OCI-LY1 (cell line): ENCODE results near the gene NCOA4.

Source experiments
- H2AFZ ChIP-seq: fragments of 200-600 bp; sonication (generic), shearing (Covaris generic); 2 replicates; pipeline ENCODE4 v1.6.0; 2014; ENCODE audit warnings: antibody characterized with exemption, mild to moderate bottlenecking, low read length
- H3F3A ChIP-seq: fragments of 200-600 bp; sonication (generic), shearing (Covaris generic); 2 replicates; pipeline ENCODE4 v1.6.0; 2014; ENCODE audit warnings: mild to moderate bottlenecking, antibody characterized with exemption, low read length, moderate library complexity; ENCODE audit not compliant: insufficient read depth
- H3K27ac ChIP-seq: fragments of 200-600 bp; sonication (generic); 2 replicates; pipeline ENCODE4 v1.5.1; 2014; ENCODE audit warnings: low read length, mixed run types, mild to moderate bottlenecking, low read depth; ENCODE audit not compliant: poor library complexity, severe bottlenecking
- H3K27me3 ChIP-seq: fragments of 200-600 bp; sonication (generic); 2 replicates; pipeline ENCODE4 v1.6.0; 2014; ENCODE audit warnings: antibody characterized with exemption, mild to moderate bottlenecking, low read length, moderate library complexity; ENCODE audit not compliant: insufficient read depth
- H3K36me3 ChIP-seq: fragments of 200-600 bp; sonication (generic); 2 replicates; pipeline ENCODE4 v1.6.1; 2014; ENCODE audit warnings: mild to moderate bottlenecking, antibody characterized with exemption, low read length, moderate library complexity, mixed read lengths; ENCODE audit not compliant: insufficient read depth
- H3K4me1 ChIP-seq: fragments of 200-600 bp; sonication (generic); 2 replicates; pipeline ENCODE4 v1.5.1; 2014; ENCODE audit warnings: mild to moderate bottlenecking, low read length, moderate library complexity; ENCODE audit not compliant: insufficient read depth, severe bottlenecking
- H3K4me2 ChIP-seq: fragments of 200-600 bp; sonication (generic), shearing (Covaris generic); 2 replicates; pipeline ENCODE4 v1.6.1; 2014; ENCODE audit warnings: low read length
- H3K4me3 ChIP-seq: fragments of 200-600 bp; sonication (generic); 2 replicates; pipeline ENCODE4 v1.5.1; 2014; ENCODE audit warnings: low read length, low read depth, mild to moderate bottlenecking, mixed read lengths; ENCODE audit not compliant: poor library complexity, severe bottlenecking
- H3K79me2 ChIP-seq: fragments of 200-600 bp; shearing (Covaris generic); 2 replicates; pipeline ENCODE4 v1.6.1; 2016; ENCODE audit warnings: mixed run types, low read length, mixed read lengths; ENCODE audit not compliant: insufficient read depth
- H3K9ac ChIP-seq: fragments of 200-600 bp; sonication (generic), shearing (Covaris generic); 2 replicates; pipeline ENCODE4 v1.6.1; 2014; ENCODE audit warnings: mild to moderate bottlenecking, low read length, mixed read lengths
- H3K9me2 ChIP-seq: fragments of 200-600 bp; sonication (generic), shearing (Covaris generic); 2 replicates; pipeline ENCODE4 v1.6.1; 2014; ENCODE audit warnings: low read depth, mild to moderate bottlenecking, low read length, mixed read lengths
- H3K9me3 ChIP-seq: fragments of 200-600 bp; shearing (Covaris generic); 2 replicates; pipeline ENCODE4 v1.6.1; 2014; ENCODE audit warnings: low read length, mixed read lengths
- H4K20me1 ChIP-seq: fragments of 200-600 bp; sonication (generic), shearing (Covaris generic); 2 replicates; pipeline ENCODE4 v1.6.0; 2016; ENCODE audit warnings: mild to moderate bottlenecking, low read length; ENCODE audit not compliant: insufficient read depth
- CTCF ChIP-seq: fragments of 200-600 bp; sonication (generic), shearing (Covaris generic); IDR thresholded peaks from 2 replicates; pipeline ENCODE4 v1.5.1; 2017; ENCODE audit warnings: mild to moderate bottlenecking, antibody characterized with exemption, low read length, moderate library complexity, mixed read lengths
- EZH2 ChIP-seq: fragments of 200-600 bp; sonication (generic), shearing (Covaris generic); IDR thresholded peaks from 2 replicates; pipeline ENCODE4 v1.8.0; 2017; ENCODE audit warnings: borderline replicate concordance, mixed run types, mild to moderate bottlenecking, antibody characterized with exemption, low read length, moderate library complexity, mixed read lengths

Gene NCOA4

GRCh38 chr10:46022978-46023702, 7.3 kb downstream of the NCOA4 start:
- Histone ChIP-seq H3K27me3 (no peaks in the 10 kb centered on the region), H3F3A (no peaks in the 10 kb centered on the region)
- TF ChIP-seq EZH2: no peak
- TF ChIP-seq CTCF: no peak; the same call in 1 of the 2 replicates

DNA sequence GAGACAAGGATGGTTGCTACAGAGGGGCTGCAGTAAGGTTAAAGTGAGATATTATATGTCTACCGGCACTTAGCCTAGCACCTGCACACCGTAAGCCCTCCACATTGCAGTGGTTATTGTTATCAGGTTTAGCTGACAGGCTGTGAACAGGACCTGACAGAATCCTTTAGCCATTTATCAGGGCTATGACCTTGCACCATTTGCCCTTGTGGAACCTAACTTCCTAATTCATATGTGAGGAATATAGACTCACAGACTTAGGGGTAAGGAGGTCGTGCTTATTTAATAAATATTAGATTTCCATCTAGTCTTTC, 10.1 kb downstream of the NCOA4 start:
- no peaks in the 10 kb centered on the region for H3K9me2 ChIP-seq
- H4K20me1 ChIP-seq: no peaks in the 10 kb centered on the region; the same call in 1 of the 2 replicates
- peak overlapping the region; percentile 40 for H3K4me3 ChIP-seq
- H3K9me3 ChIP-seq: no peaks in the 10 kb centered on the region
- H3K4me2 ChIP-seq: peak overlapping the region; percentile 69
- H3K79me2 ChIP-seq: peaks cover 94% of the 10 kb centered on the region
- peaks cover 19% of the 10 kb centered on the region; the same call in 1 of the 2 replicates for H3K36me3 ChIP-seq
- no peaks in the 10 kb centered on the region for H3F3A ChIP-seq
- H3K9ac ChIP-seq: peak overlapping the region; percentile 41
- peak overlapping the region; percentile 90 for H3K27ac ChIP-seq
- H2AFZ ChIP-seq: no peak overlapping the region
- H3K4me1 ChIP-seq: peaks cover 52% of the 10 kb centered on the region
- no peaks in the 10 kb centered on the region for H3K27me3 ChIP-seq
- TF ChIP-seq CTCF (no peak), EZH2 (no peak)

More at GRCh38 chr10:46022978-46023702, 7.3 kb downstream of the NCOA4 start:
- no peaks in the 10 kb centered on the region for H3K9me3 ChIP-seq
- peak overlapping the region; percentile 32; the same call in 1 of the 2 replicates for H3K9ac ChIP-seq
- no peaks in the 10 kb centered on the region for H3K9me2 ChIP-seq
- H3K36me3 ChIP-seq: peaks cover 20% of the 10 kb centered on the region; the same call in 1 of the 2 replicates
- H3K4me1 ChIP-seq: peaks cover 56% of the 10 kb centered on the region
- no peaks in the 10 kb centered on the region; the same call in 1 of the 2 replicates for H4K20me1 ChIP-seq
- H2AFZ ChIP-seq: no peak overlapping the region
- H3K79me2 ChIP-seq: peaks cover 97% of the 10 kb centered on the region
- H3K4me3 ChIP-seq: peak overlapping the region; percentile 56
- H3K4me2 ChIP-seq: peak overlapping the region; percentile 55
- no peak overlapping the region for H3K27ac ChIP-seq

GRCh38 chr10:46019569-46020343, 10.7 kb downstream of the NCOA4 start:
- Histone ChIP-seq H4K20me1 (no peaks in the 10 kb centered on the region; the same call in 1 of the 2 replicates), H3K4me2 (peak overlapping the region; percentile 69), H3K4me1 (peaks cover 52% of the 10 kb centered on the region)

More at GRCh38 chr10:46019569-46020343, 10.7 kb downstream of the NCOA4 start:
- H3K4me3 ChIP-seq: peak overlapping the region; percentile 40
- peaks cover 88% of the 10 kb centered on the region for H3K79me2 ChIP-seq
- H3K36me3 ChIP-seq: peaks cover 24% of the 10 kb centered on the region
- H3K27me3 ChIP-seq: no peaks in the 10 kb centered on the region
- H3K9me2 ChIP-seq: no peaks in the 10 kb centered on the region
- no peaks in the 10 kb centered on the region for H3K9me3 ChIP-seq
- H3K9ac ChIP-seq: peak overlapping the region; percentile 41
- H3K27ac ChIP-seq: peak overlapping the region; percentile 90
- H3F3A ChIP-seq: no peaks in the 10 kb centered on the region
- TF ChIP-seq CTCF: no peak; the same call in 1 of the 2 replicates
- no peak for TF ChIP-seq EZH2
- H2AFZ ChIP-seq: no peak overlapping the region
